AG04450 (cell line): ENCODE measurements around the gene NUDT14. TPM values are rescaled to one million over a fixed set of nuclear protein-coding genes. Genes with fewer than 3 reads are reported as not detected.

Experiments used
- CTCF ChIA-PET: fragments of 300-600, 350-600 bp; formaldehyde crosslinking; extraction: SDS; loops from one replicate; lab custom pipeline; 2022; ENCODE audit warnings: antibody characterized with exemption, inconsistent platforms; lab: Charles Lee
- POLR2A ChIA-PET: fragments of 350-600 bp; formaldehyde crosslinking; extraction: SDS; loops from one replicate; lab custom pipeline; 2021; ENCODE audit warnings: antibody characterized with exemption, inconsistent platforms; lab: Yijun Ruan, JAX
- DNase-seq: peaks from one replicate; pipeline ENCODE4 v3.0.0-alpha.2; 2011; ENCODE audit warnings: low read depth, low spot score
- H3K27ac ChIP-seq: one replicate; pipeline ENCODE4 v1.5.1; 2012; ENCODE audit warnings: low read depth, low read length, control low read depth
- H3K27me3 ChIP-seq: one replicate; pipeline ENCODE4 v1.6.0; 2012; ENCODE audit warnings: low read length; ENCODE audit not compliant: control insufficient read depth, insufficient read depth
- H3K4me3 ChIP-seq: 2 replicates; pipeline ENCODE4 v1.5.1; 2011; ENCODE audit warnings: mild to moderate bottlenecking, low read depth, low read length, control low read depth
- H3K9me3 ChIP-seq: 2 replicates; pipeline ENCODE4 v1.5.1; 2012; ENCODE audit warnings: low read length; ENCODE audit not compliant: control insufficient read depth, insufficient read depth
- CTCF ChIP-seq: IDR thresholded peaks from 2 replicates; pipeline ENCODE4 v1.5.1; 2011; ENCODE audit warnings: low read depth, low read length, control low read depth, inconsistent platforms
- polyA plus RNA-seq: library from polyadenylated mRNA; depleted of rRNA; stranded (reverse); fragments of >200 nt; gene quantifications from 2 replicates; pipeline ENCODE4 v1.2.3, GENCODE V29; 2011

The NUDT14 gene
- polyA plus RNA-seq, 1 experiment = 7.2 TPM

GRCh38 chr14:105140581-105140980 is 40.5 kb downstream of the NUDT14 start:
- Histone ChIP-seq H3K4me3 (no peak overlapping the region), H3K9me3 (peaks cover 51% of the 10 kb centered on the region), H3K27ac (no peak overlapping the region), H3K27me3 (peaks cover 2% of the 10 kb centered on the region)
- TF ChIP-seq CTCF = no peak
- CTCF ChIA-PET = no interaction called here
- no peak for DNase-seq
- POLR2A ChIA-PET = no interaction called here

GRCh38 chr14:105139831-105140239 is 41.3 kb downstream of the NUDT14 start:
- Histone ChIP-seq H3K9me3 (peaks cover 51% of the 10 kb centered on the region), H3K4me3 (no peak overlapping the region), H3K27ac (no peak overlapping the region), H3K27me3 (peaks cover 2% of the 10 kb centered on the region)
- ChIA-PET POLR2A (no interaction called here), CTCF (no interaction called here)
- DNase-seq = no peak
- TF ChIP-seq CTCF = no peak

GRCh38 chr14:105139212-105139825 is 41.8 kb downstream of the NUDT14 start:
- Histone ChIP-seq H3K27ac (no peak overlapping the region), H3K9me3 (peaks cover 51% of the 10 kb centered on the region), H3K27me3 (peaks cover 6% of the 10 kb centered on the region), H3K4me3 (no peak overlapping the region)
- CTCF ChIA-PET = no interaction called here
- POLR2A ChIA-PET = no interaction called here
- no peak for DNase-seq
- TF ChIP-seq CTCF = no peak

GRCh38 chr14:105138551-105139111 is 42.5 kb downstream of the NUDT14 start:
- no peak for TF ChIP-seq CTCF
- ChIA-PET POLR2A (interaction anchor here (0.5 kb wide), 1 partner anchor 224 kb away, joined by 3 read pairs; no protein-coding TSS in a partner anchor), CTCF (no interaction called here)
- H3K27me3 ChIP-seq = peaks cover 6% of the 10 kb centered on the region
- H3K9me3 ChIP-seq = peaks cover 51% of the 10 kb centered on the region
- DNase-seq = no peak
- H3K27ac ChIP-seq = no peak overlapping the region
- H3K4me3 ChIP-seq = no peak overlapping the region

GRCh38 chr14:105138021-105138541 is 43.0 kb downstream of the NUDT14 start:
- CTCF ChIA-PET = no interaction called here
- POLR2A ChIA-PET = interaction anchor here (0.5 kb wide), 1 partner anchor 224 kb away, joined by 3 read pairs; no protein-coding TSS in a partner anchor

More at GRCh38 chr14:105138021-105138541, 43.0 kb downstream of the NUDT14 start:
- no peak for TF ChIP-seq CTCF
- no peak for DNase-seq
- Histone ChIP-seq H3K27me3 (peaks cover 6% of the 10 kb centered on the region), H3K27ac (no peak overlapping the region), H3K4me3 (no peak overlapping the region), H3K9me3 (peaks cover 49% of the 10 kb centered on the region)
